Right atrium auricular region (tissue), 2 donors: ENCODE measurements around the gene STEAP1B. TPM values are rescaled to one million over a fixed set of nuclear protein-coding genes. Genes with fewer than 3 reads are reported as not detected.
"Not testable (repeated sequence)": the region's sequence is repeated elsewhere in the genome, so short reads cannot be mapped to it uniquely, and the experiment has no call there.

Experiments used
- DNase-seq: peaks from one replicate; pipeline ENCODE4 v3.0.0-alpha.2; 2019; ENCODE audit warnings: low spot score
- H3K27ac ChIP-seq, 2 donors: fragments of 200-600 bp; sonication (generic); 1 replicate in 1 of 2; 2 replicates in 1 of 2; pipeline ENCODE4 v1.5.1; 2016 to 2019
- H3K27me3 ChIP-seq, 2 donors: fragments of 200-600 bp; sonication (generic); one replicate each; pipeline versions ENCODE4 v1.5.1 to v1.6.0; 2017 to 2019
- H3K36me3 ChIP-seq: fragments of 200-600 bp; sonication (generic); one replicate; pipeline ENCODE4 v1.5.1; 2016
- H3K4me1 ChIP-seq, 2 donors: fragments of 200-600 bp; sonication (generic); one replicate each; pipeline versions ENCODE4 v1.5.1 to v1.6.0; 2017 to 2019
- H3K4me3 ChIP-seq, 2 donors: fragments of 200-600 bp; sonication (generic); 1 replicate in 1 of 2; 2 replicates in 1 of 2; pipeline ENCODE4 v1.5.1; 2017 to 2019; ENCODE audit warnings: mild to moderate bottlenecking in 1 of 2, moderate library complexity in 1 of 2
- H3K9me3 ChIP-seq, 2 donors: fragments of 200-600 bp; sonication (generic); one replicate each; pipeline ENCODE4 v1.5.1; 2019
- CTCF ChIP-seq, 2 donors: fragments of 200-600 bp; sonication (generic); IDR thresholded peaks; one replicate each; pipeline ENCODE4 v1.5.1; 2019; ENCODE audit warnings: antibody characterized with exemption in 2 of 2
- total RNA-seq, 2 donors: library from RNA; depleted of rRNA; stranded (reverse); fragments of >200 nt; gene quantifications; one replicate each; pipeline ENCODE4 v1.1.0, GENCODE V29; 2016

STEAP1B gene
- total RNA-seq, 2 donors from 2014 or later, result 0.39 TPM; not detected in 1

GRCh38 chr7:22544245-22544644, 44.3 kb upstream of the STEAP1B start:
- H3K27me3 ChIP-seq, result peaks cover 3 to 6% of the 10 kb centered on the region in 2 donors
- no peak for TF ChIP-seq CTCF (IDR thresholded peaks at IDR 0.05)
- H3K27ac ChIP-seq, result no peak overlapping the region
- peaks cover 0 to under 1% of the 10 kb centered on the region in 2 donors for H3K4me1 ChIP-seq
- no peak overlapping the region for H3K4me3 ChIP-seq
- no peaks in the 10 kb centered on the region for H3K9me3 ChIP-seq
- no peak for DNase-seq
- H3K36me3 ChIP-seq, result no peaks in the 10 kb centered on the region

- Histone ChIP-seq H3K27me3 (peaks cover 3 to 4% of the 10 kb centered on the region in 2 donors), H3K4me1 (no peaks in the 10 kb centered on the region), H3K27ac (no peak overlapping the region), H3K36me3 (no peaks in the 10 kb centered on the region), H3K9me3 (no peaks in the 10 kb centered on the region), H3K4me3 (no peak overlapping the region)
- no peak for TF ChIP-seq CTCF (IDR thresholded peaks at IDR 0.05)
- DNase-seq, result no peak
These were observed 43.2 kb upstream of the STEAP1B start for GRCh38 chr7:22543169-22543568.

GRCh38 chr7:22542669-22543068, 42.7 kb upstream of the STEAP1B start:
- no peaks in the 10 kb centered on the region for H3K4me1 ChIP-seq
- H3K9me3 ChIP-seq, result no peaks in the 10 kb centered on the region
- H3K27me3 ChIP-seq, result peaks cover 1 to 3% of the 10 kb centered on the region in 2 donors
- peak; percentile 46 for DNase-seq
- no peak overlapping the region for H3K27ac ChIP-seq
- H3K4me3 ChIP-seq, result no peak overlapping the region
- H3K36me3 ChIP-seq, result no peaks in the 10 kb centered on the region
- no peak for TF ChIP-seq CTCF (IDR thresholded peaks at IDR 0.05)

- Histone ChIP-seq H3K4me3 (no peak overlapping the region), H3K27ac (no peak overlapping the region), H3K36me3 (no peaks in the 10 kb centered on the region), H3K9me3 (no peaks in the 10 kb centered on the region), H3K27me3 (peaks cover 0 to 3% of the 10 kb centered on the region in 2 donors), H3K4me1 (no peaks in the 10 kb centered on the region)
- no peak for DNase-seq
- TF ChIP-seq CTCF (IDR thresholded peaks at IDR 0.05), result no peak
These were observed 42.3 kb upstream of the STEAP1B start for GRCh38 chr7:22542254-22542653.

- DNase-seq, result no peak
- H3K27ac ChIP-seq, result no peak overlapping the region
- H3K27me3 ChIP-seq, result peaks cover 0 to 3% of the 10 kb centered on the region in 2 donors
- no peak for TF ChIP-seq CTCF (IDR thresholded peaks at IDR 0.05)
- no peaks in the 10 kb centered on the region for H3K4me1 ChIP-seq
- H3K9me3 ChIP-seq, result no peaks in the 10 kb centered on the region
- H3K36me3 ChIP-seq, result no peaks in the 10 kb centered on the region
- no peak overlapping the region for H3K4me3 ChIP-seq
These were observed 41.8 kb upstream of the STEAP1B start for GRCh38 chr7:22541789-22542188.

- H3K27ac ChIP-seq, H3K4me1 ChIP-seq, H3K4me3 ChIP-seq, H3K36me3 ChIP-seq, DNase-seq, H3K9me3 ChIP-seq, H3K27me3 ChIP-seq: not testable (repeated sequence)
These were observed 28.5 kb upstream of the STEAP1B start for GRCh38 chr7:22528537-22528936.

GRCh38 chr7:22524353-22524947, 24.5 kb upstream of the STEAP1B start:
- not testable (repeated sequence) for H3K27me3 ChIP-seq, H3K4me3 ChIP-seq, H3K9me3 ChIP-seq, DNase-seq, H3K36me3 ChIP-seq, H3K4me1 ChIP-seq, H3K27ac ChIP-seq
